ENCODE measurements around the gene STMN1.

STMN1 gene

DNA sequence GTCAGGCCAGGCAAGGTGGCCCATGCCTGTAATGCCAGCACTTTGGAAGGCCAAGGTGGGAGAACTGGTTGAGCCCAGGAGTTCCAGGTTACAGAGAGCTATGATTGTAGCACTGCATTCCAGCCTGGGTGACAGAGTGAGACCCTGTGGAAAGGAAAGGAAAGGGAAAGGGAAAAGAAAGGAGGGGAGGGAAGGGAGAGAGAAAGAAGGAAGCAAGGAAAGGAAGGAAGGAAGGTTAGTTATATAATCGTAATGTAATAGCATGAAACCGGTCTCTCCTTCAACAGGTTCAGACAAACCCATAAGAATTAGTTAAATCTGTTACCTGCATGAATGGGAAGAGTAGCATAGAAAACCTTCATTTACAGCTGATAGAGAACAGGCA is 29.5 kb downstream of the STMN1 start:
- peak overlapping the region; percentile 97 for H3K27ac ChIP-seq
- no peak for TF ChIP-seq CTCF (conservative IDR thresholded peaks at IDR 0.05)

GRCh38 chr1:25875856-25876692 is 30.1 kb downstream of the STMN1 start:
- peak overlapping the region; percentile 97 for H3K27ac ChIP-seq
- TF ChIP-seq CTCF (conservative IDR thresholded peaks at IDR 0.05), result no peak

DNA sequence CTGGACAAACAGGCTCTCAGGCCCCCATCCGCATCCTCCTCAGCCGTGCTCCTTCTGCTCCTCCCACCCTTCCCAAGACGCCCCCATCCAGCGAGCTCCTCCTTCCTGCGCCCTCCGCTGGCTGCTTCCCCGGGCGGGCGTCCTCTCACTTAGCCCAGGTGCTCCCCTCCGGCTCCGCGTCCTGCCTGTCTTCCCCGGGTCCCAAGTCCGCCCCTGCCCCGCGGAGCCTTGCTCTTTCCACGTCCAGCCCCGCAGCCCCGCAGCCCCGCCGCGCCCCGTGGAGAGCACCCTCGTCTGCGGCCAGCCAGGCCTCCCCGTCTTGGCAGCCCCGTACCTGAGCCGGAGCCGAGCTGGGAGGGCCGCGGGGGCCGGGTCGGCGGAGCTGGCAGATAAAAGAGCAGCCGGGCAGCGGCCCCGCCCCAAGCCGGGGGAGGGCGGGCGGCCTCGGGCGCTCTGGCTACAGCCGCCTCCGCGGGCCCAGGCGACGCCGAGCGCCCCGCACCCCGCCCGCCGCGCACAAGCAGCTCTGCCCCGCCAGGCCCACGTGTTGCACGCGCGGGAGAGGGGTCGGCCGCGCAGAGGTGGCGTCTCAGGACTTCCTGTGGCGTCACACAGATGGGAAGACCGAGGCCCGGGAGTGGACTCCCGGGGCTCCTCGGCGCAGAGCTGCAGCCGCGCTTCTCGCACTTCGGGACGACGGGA is 30.9 kb downstream of the STMN1 start, which contains the start of gene PAQR7:
PAQR7 (minus strand) TSS at position 555 of the 702 bp plus-strand sequence. CDS start 11,869 bp downstream, outside the sequence.
- peak within 1 kb of the TSS; percentile 97 for H3K27ac ChIP-seq
- no peak; the same call in 1 of the 2 replicates for TF ChIP-seq CTCF (conservative IDR thresholded peaks at IDR 0.05)

- peak overlapping the region; percentile 97 for H3K27ac ChIP-seq
- TF ChIP-seq CTCF (conservative IDR thresholded peaks at IDR 0.05), result no peak
These were observed 31.5 kb downstream of the STMN1 start for GRCh38 chr1:25874635-25875153.

GRCh38 chr1:25874209-25874608 is 32.0 kb downstream of the STMN1 start:
- peak overlapping the region; percentile 97 for H3K27ac ChIP-seq

GRCh38 chr1:25873120-25873519 is 33.1 kb downstream of the STMN1 start:
- H3K27ac ChIP-seq, result peak overlapping the region; percentile 97; the same call in 1 of the 2 replicates
- TF ChIP-seq CTCF (conservative IDR thresholded peaks at IDR 0.05), result no peak

More at GRCh38 chr1:25874209-25874608, 32.0 kb downstream of the STMN1 start:
- TF ChIP-seq CTCF (conservative IDR thresholded peaks at IDR 0.05), result no peak

GRCh38 chr1:25872713-25873112 is 33.5 kb downstream of the STMN1 start:
- TF ChIP-seq CTCF (conservative IDR thresholded peaks at IDR 0.05), result no peak
- peak overlapping the region; percentile 97 for H3K27ac ChIP-seq
